Heart right ventricle (tissue), 16 donors: ENCODE data around the gene C2CD4C. TPM values are rescaled to one million over a fixed set of nuclear protein-coding genes. Genes with fewer than 3 reads are reported as not detected.

Source experiments
- ATAC-seq, 8 donors: fragments of 200-7000 bp; cut with Tn5 transposase; one replicate each; pipeline ENCODE4 v1.9.1; 2020; ENCODE audit warnings: mild to moderate bottlenecking in 8 of 8, moderate library complexity in 8 of 8, moderate number of reproducible peaks in 1 of 8
- DNase-seq, 2 donors: peaks; one replicate each; pipeline ENCODE4 v3.0.0-alpha.2; 2020
- H3K27ac ChIP-seq, 10 donors: fragments of 200-600 bp; sonication (generic) in 2 of 10; one replicate each; pipeline versions ENCODE4 v1.5.0 to v1.8.0; 2020 to 2022; ENCODE audit warnings: mild to moderate bottlenecking in 3 of 10
- H3K27me3 ChIP-seq, 7 donors: fragments of 200-600 bp; one replicate each; pipeline ENCODE4 v1.8.0; 2021 to 2022; ENCODE audit warnings: mild to moderate bottlenecking in 2 of 7
- H3K36me3 ChIP-seq, 9 donors: fragments of 200-600 bp; sonication (generic) in 1 of 9; one replicate each; pipeline versions ENCODE4 v1.5.0 to v1.8.0; 2020 to 2022; ENCODE audit warnings: mild to moderate bottlenecking in 2 of 9
- H3K4me1 ChIP-seq, 9 donors: fragments of 200-600 bp; sonication (generic) in 1 of 9; one replicate each; pipeline versions ENCODE4 v1.5.0 to v1.8.0; 2020 to 2022; ENCODE audit warnings: mild to moderate bottlenecking in 4 of 9
- H3K4me3 ChIP-seq, 10 donors: fragments of 200-600 bp; sonication (generic) in 2 of 10; one replicate each; pipeline versions ENCODE4 v1.5.0 to v1.8.0; 2020 to 2022; ENCODE audit warnings: mild to moderate bottlenecking in 7 of 10, moderate library complexity in 2 of 10
- H3K9me3 ChIP-seq, 11 donors: fragments of 200-600 bp in 10 of 11; sonication (generic) in 2 of 11; one replicate each; pipeline versions ENCODE4 v1.5.0 to v1.8.0; 2013 to 2022; ENCODE audit warnings: mild to moderate bottlenecking in 2 of 11, control low read depth in 1 of 11, moderate library complexity in 1 of 11
- CTCF ChIP-seq, 9 donors: fragments of 200-600 bp; sonication (generic) in 2 of 9; IDR thresholded peaks; one replicate each; pipeline versions ENCODE4 v1.5.0 to v1.8.0; 2021 to 2022; ENCODE audit warnings: antibody characterized with exemption in 9 of 9, mild to moderate bottlenecking in 5 of 9, moderate library complexity in 1 of 9
- WGBS, 2 donors: extraction: QIAGEN DNeasy Blood & Tissue Kit; methylation state at CpG; one replicate each; pipeline ENCODE4 v1.1.7; 2013; ENCODE audit warnings: inconsistent platforms in 1 of 2; 5-methylcytosine and 5-hydroxymethylcytosine counted together
- intact Hi-C, 10 donors: fragments of 100-400 bp; cut with DNase I; formaldehyde crosslinking; loops; one replicate each; pipeline versions ENCODE4 v1.11.1 to v1.14.2; 2022
- polyA plus RNA-seq, 2 donors: library from polyadenylated mRNA; stranded (reverse); fragments of 200-250 nt; gene quantifications; one replicate each; pipeline ENCODE4 v1.2.3, GENCODE V29; 2013
- total RNA-seq, 10 donors: library from RNA; stranded (reverse); fragmentation: NEBNext Ultra II Directional in 3 of 10; extraction: Animal tissue kit (Norgen Biotek cat#: 25700) in 3 of 10; gene quantifications; one replicate each; pipeline versions ENCODE4 v1.2.1 to v1.2.4, GENCODE V29; 2021 to 2023
- donor health status: Arrhythmogenic right ventricular cardiomyopathy.
- donor health status: ischemic (EF 13 %, LVEDD 7.1; RV severe dilation, severe dysfunction).
- donor health status: healthy with polysubstance abuse.
- donor health status: DM: no; HTN: yes; CAD: no.
- donor health status: DM: no; HTN: no; CAD: no.
- donor health status: ischemic (EF 25% LVEDD 6.9; RV normal size, moderate dysfunction).
- donor health status: ischemic (EF 25% LVEDD 5.7; RV mildly dilated, moderate dysfunction).
- donor health status: healthy.
- donor health status: DM: yes; HTN: yes; CAD: no.
- donor health status: Ischemic cardiomyopathy.
- donor health status: ischemic (EF 35%, LVEDD 5.7; RV mildly dilated, moderate dysfunction).
- donor health status: nonischemic (EF 11% LVEDD 7.7; RV severe dilation, severe dysfunction).
- donor health status: DM: yes; HTN: yes; CAD: no.
- donor health status: PGD.
- donor health status: ischemic (EF 29% LVEDD 5.4; RV normal size, mild dysfunction).
- donor health status: nonischemic (EF 23%, LVEDD 6.1; RV moderate dilation, normal function).

Gene C2CD4C
- total and polyA plus RNA-seq, 12 donors = 0.26 to 2.2 (median 0.79) TPM

- 33 to 36% methylated on average over 14 of the region's 14 CpGs for WGBS, 2 donors
- Histone ChIP-seq H3K4me3 (peak overlapping the region in 1 of 10 donors; percentile 0), H3K4me1 (peaks cover 8 to 22% (median 15%) of the 10 kb centered on the region in 9 donors), H3K36me3 (no peaks in the 10 kb centered on the region), H3K9me3 (no peaks in the 10 kb centered on the region), H3K27me3 (peaks cover 0 to 66% (median 27%) of the 10 kb centered on the region in 7 donors), H3K27ac (peak overlapping the region in 2 of 10 donors; percentile 20 to 35)
- no peak for TF ChIP-seq CTCF (IDR thresholded peaks at IDR 0.05)
- peak; percentile 70 to 72 for DNase-seq
- intact Hi-C loops = loop anchor here in 1 of 10 donors (10.0 kb wide), 1 partner anchor 102 kb away; a partner anchor contains a TSS
- ATAC-seq = peak; percentile 71 to 94 (median 90)
These were observed 36.5 kb downstream of the C2CD4C start for GRCh38 chr19:372306-372890.

GRCh38 chr19:371501-372168, 37.3 kb downstream of the C2CD4C start:
- Histone ChIP-seq H3K4me1 (peaks cover 8 to 22% (median 15%) of the 10 kb centered on the region in 9 donors), H3K36me3 (no peaks in the 10 kb centered on the region), H3K27ac (no peak overlapping the region), H3K4me3 (no peak overlapping the region), H3K27me3 (peaks cover 0 to 72% (median 27%) of the 10 kb centered on the region in 7 donors), H3K9me3 (no peaks in the 10 kb centered on the region)
- TF ChIP-seq CTCF (IDR thresholded peaks at IDR 0.05) = no peak
- 57 to 59% methylated on average over 17 of the region's 17 CpGs for WGBS, 2 donors
- DNase-seq (no peak), ATAC-seq (peak in 4 of 8 donors; percentile 13 to 48 (median 29))
- intact Hi-C loops = loop anchor here in 1 of 10 donors (10.0 kb wide), 1 partner anchor 103 kb away; a partner anchor contains a TSS

- intact Hi-C loops = loop anchor here in 1 of 10 donors (10.0 kb wide), 1 partner anchor 104 kb away; a partner anchor contains a TSS
- 88 to 89% methylated on average over 43 of the region's 43 CpGs for WGBS, 2 donors
- no peak for TF ChIP-seq CTCF (IDR thresholded peaks at IDR 0.05)
- no peak for DNase-seq
- Histone ChIP-seq H3K27me3 (peaks cover 0 to 71% (median 27%) of the 10 kb centered on the region in 7 donors), H3K27ac (no peak overlapping the region), H3K4me3 (no peak overlapping the region), H3K4me1 (peaks cover 8 to 22% (median 15%) of the 10 kb centered on the region in 9 donors), H3K9me3 (no peaks in the 10 kb centered on the region), H3K36me3 (no peaks in the 10 kb centered on the region)
- no peak for ATAC-seq
These were observed 38.2 kb downstream of the C2CD4C start for GRCh38 chr19:370641-371330.

- H3K27ac ChIP-seq = no peak overlapping the region
- 92 to 93% methylated on average over 14 of the region's 14 CpGs for WGBS, 2 donors
- DNase-seq (no peak), ATAC-seq (no peak)
- H3K36me3 ChIP-seq = no peaks in the 10 kb centered on the region
- H3K9me3 ChIP-seq = no peaks in the 10 kb centered on the region
- no peak overlapping the region for H3K4me3 ChIP-seq
- H3K4me1 ChIP-seq = peaks cover 8 to 22% (median 15%) of the 10 kb centered on the region in 9 donors
- no peak for TF ChIP-seq CTCF (IDR thresholded peaks at IDR 0.05)
- peaks cover 0 to 67% (median 21%) of the 10 kb centered on the region in 7 donors for H3K27me3 ChIP-seq
- intact Hi-C loops = loop anchor here in 1 of 10 donors (10.0 kb wide), 1 partner anchor 105 kb away; a partner anchor contains a TSS
These were observed 39.1 kb downstream of the C2CD4C start for GRCh38 chr19:369876-370275.
